GM12878 (cell line): ENCODE results near the gene TGFB2. TPM values are rescaled to one million over a fixed set of nuclear protein-coding genes. Genes with fewer than 3 reads are reported as not detected.

Experiments
- ATAC-seq: fragments of 200-7000 bp; cut with Tn5 transposase; 3 replicates; pipeline ENCODE4 v1.9.1; 2020; ENCODE audit warnings: mild to moderate bottlenecking, moderate library complexity
- BruUV-seq: library from RNA; stranded (reverse); fragments of 400-500 nt; replicated peaks from 2 replicates; lab custom pipeline; 2021; lab: Mats Ljungman, UMichigan
- CTCF ChIA-PET: fragments of 300-600 bp; sonication (Branson Sonifier 250); formaldehyde crosslinking; extraction: SDS; loops from one replicate; lab custom pipeline; 2021; ENCODE audit warnings: inconsistent platforms; lab: Yijun Ruan, JAX
- POLR2A ChIA-PET: fragments of 350-600 bp; formaldehyde crosslinking; extraction: SDS; loops from one replicate; lab custom pipeline; 2021; ENCODE audit warnings: inconsistent platforms; lab: Charles Lee
- RAD21 ChIA-PET: fragments of 300-600 bp; sonication (Branson Sonifier 250); formaldehyde crosslinking; loops from one replicate; lab custom pipeline; 2023; ENCODE audit warnings: antibody characterized with exemption; ENCODE audit not compliant: unreplicated experiment; lab: Charles Lee
- SMC1A ChIA-PET: fragments of 300-600 bp; sonication (Branson Sonifier 250); formaldehyde crosslinking; loops from one replicate; lab custom pipeline; 2023; ENCODE audit not compliant: unreplicated experiment, uncharacterized antibody; lab: Charles Lee
- DNase-seq: peaks from one replicate; pipeline ENCODE4 v3.0.0-alpha.2; 2011; ENCODE audit warnings: low read depth, low spot score
- FAIRE-seq: peaks from 3 replicates; lab custom pipeline; 2011; peaks lifted over from hg19 to GRCh38; lab: Jason Lieb, UNC
- H2AFZ ChIP-seq: 2 replicates; pipeline ENCODE4 v1.6.0; 2011; ENCODE audit warnings: low read depth, low read length, control low read depth; ENCODE audit not compliant: control insufficient read depth
- H3K27ac ChIP-seq: 2 replicates; pipeline ENCODE4 v1.5.1; 2011; ENCODE audit warnings: control low read depth; ENCODE audit not compliant: control insufficient read depth, insufficient read depth
- H3K27me3 ChIP-seq, 2 experiments: replicated peaks in 1 of 2; 2 replicates each; pipeline versions ENCODE4 v1.6.0 to v1.6.1; 2011; ENCODE audit warnings: low read length in 1 of 2; ENCODE audit not compliant: control insufficient read depth in 2 of 2, insufficient read depth in 2 of 2
- H3K36me3 ChIP-seq, 2 experiments: 2 replicates each; pipeline ENCODE4 v1.5.1; 2011; ENCODE audit warnings: low read length in 1 of 2; ENCODE audit not compliant: control insufficient read depth in 2 of 2, insufficient read depth in 2 of 2
- H3K4me1 ChIP-seq: 2 replicates; pipeline ENCODE4 v1.6.1; 2011; ENCODE audit warnings: mild to moderate bottlenecking, low read length, moderate library complexity, mixed read lengths; ENCODE audit not compliant: control insufficient read depth, insufficient read depth
- H3K4me2 ChIP-seq: 2 replicates; pipeline ENCODE4 v1.6.0; 2011; ENCODE audit warnings: control low read depth; ENCODE audit not compliant: control insufficient read depth, insufficient read depth
- H3K4me3 ChIP-seq: fragments of 200-600 bp; sonication (generic); 2 replicates; pipeline ENCODE4 v1.5.1; 2016
- H3K79me2 ChIP-seq: 2 replicates; pipeline ENCODE4 v1.6.0; 2011; ENCODE audit warnings: low read length; ENCODE audit not compliant: control insufficient read depth, insufficient read depth
- H3K9ac ChIP-seq: 2 replicates; pipeline ENCODE4 v1.8.0; 2011; ENCODE audit warnings: low read length, control low read depth, mixed read lengths; ENCODE audit not compliant: control insufficient read depth, insufficient read depth
- H3K9me3 ChIP-seq: replicated peaks from 3 replicates; pipeline ENCODE4 v1.5.1; 2011; ENCODE audit warnings: mild to moderate bottlenecking, low read length; ENCODE audit not compliant: control insufficient read depth, insufficient read depth
- H4K20me1 ChIP-seq: 2 replicates; pipeline ENCODE4 v1.6.0; 2011; ENCODE audit not compliant: control insufficient read depth, insufficient read depth
- CHD1 ChIP-seq: IDR thresholded peaks from 2 replicates; pipeline ENCODE4 v1.6.1; 2012; ENCODE audit warnings: low read depth, low read length, improper control_type of control experiment
- CREB1 ChIP-seq: IDR thresholded peaks from 2 replicates; pipeline ENCODE4 v1.6.1; 2012; ENCODE audit warnings: low read depth, mild to moderate bottlenecking, inconsistent platforms
- EED ChIP-seq: sonication (generic); IDR thresholded peaks from 2 replicates; pipeline ENCODE4 v1.6.1; 2016; ENCODE audit warnings: antibody characterized with exemption, low read depth
- EP300 ChIP-seq, 2 experiments: fragments of 150-350 bp in 1 of 2; IDR thresholded peaks; 2 replicates each; pipeline ENCODE4 v1.6.1; 2011 to 2012; ENCODE audit warnings: low read depth in 2 of 2, low read length in 2 of 2, borderline replicate concordance in 1 of 2, improper control_type of control experiment in 1 of 2, inconsistent platforms in 1 of 2; ENCODE audit not compliant: control insufficient read depth in 1 of 2
- FOXM1 ChIP-seq: IDR thresholded peaks from 2 replicates; pipeline ENCODE4 v1.6.1; 2012; ENCODE audit warnings: low read depth, mild to moderate bottlenecking, inconsistent platforms, low read length, moderate library complexity
- IRF4 ChIP-seq: IDR thresholded peaks from 2 replicates; pipeline ENCODE4 v1.6.1; 2011; ENCODE audit warnings: low read depth, low read length
- MEF2A ChIP-seq: IDR thresholded peaks from 2 replicates; pipeline ENCODE4 v1.6.1; 2011; ENCODE audit warnings: low read depth, mild to moderate bottlenecking, low read length, moderate library complexity; ENCODE audit not compliant: insufficient read depth
- MTA2 ChIP-seq: fragments of 450-650 bp; IDR thresholded peaks from 2 replicates; pipeline ENCODE4 v1.6.1; 2016; ENCODE audit warnings: low read depth, mild to moderate bottlenecking, moderate library complexity
- PAX5 ChIP-seq: IDR thresholded peaks from 2 replicates; pipeline ENCODE4 v1.6.1; 2011; ENCODE audit warnings: low read depth, low read length, borderline replicate concordance
- PML ChIP-seq: IDR thresholded peaks from 2 replicates; pipeline ENCODE4 v1.6.1; 2012; ENCODE audit warnings: low read length, inconsistent platforms
- RAD21 ChIP-seq: IDR thresholded peaks from 2 replicates; pipeline ENCODE4 v1.6.1; 2011; ENCODE audit warnings: mild to moderate bottlenecking, low read depth, low read length, moderate library complexity; ENCODE audit not compliant: insufficient read depth
- RBBP5 ChIP-seq: fragments of 200-600 bp; sonication (generic); conservative IDR thresholded peaks from 2 replicates; pipeline ENCODE4 v1.6.1; 2016
- SMC3 ChIP-seq: IDR thresholded peaks from 2 replicates; pipeline ENCODE4 v1.6.1; 2011; ENCODE audit warnings: low read length, improper control_type of control experiment, borderline replicate concordance
- STAT3 ChIP-seq: IDR thresholded peaks from 2 replicates; pipeline ENCODE4 v1.6.1; 2011; ENCODE audit warnings: low read depth, low read length, improper control_type of control experiment
- ZNF622 ChIP-seq: fragments of 450-650 bp; IDR thresholded peaks from 2 replicates; pipeline ENCODE4 v1.6.1; 2017; ENCODE audit warnings: mild to moderate bottlenecking, inconsistent platforms
- WGBS: methylation state at CpG from one replicate; pipeline ENCODE4 v1.1.6; 2016; ENCODE audit warnings: low lambda C conversion rate; ENCODE audit not compliant: insufficient replicate concordance, insufficient coverage; ENCODE audit errors: missing lambda C conversion rate; 5-methylcytosine and 5-hydroxymethylcytosine counted together
- in situ Hi-C: fragments of 300-500 bp; cut with MboI; formaldehyde crosslinking; loops from 9 replicates; pipeline ENCODE4 v1.14.3; 2018; ENCODE audit warnings: mixed read lengths
- intact Hi-C: fragments of 100-400 bp; cut with micrococcal nuclease; formaldehyde crosslinking; loops from one replicate; pipeline ENCODE4 v1.14.2; 2022; ENCODE audit not compliant: unreplicated experiment
- polyA plus RNA-seq, 11 experiments: library from polyadenylated mRNA; depleted of rRNA in 4 of 11; unstranded in 6 of 11; stranded (reverse) in 5 of 11; fragments of >200 nt; fragmentation: Nextera tagmentation in 4 of 11; fragmentation: Illumina TruSeq in 1 of 11; extraction: Ambion mirVana in 4 of 11; extraction: Trizol in 1 of 11; gene quantifications; 1 replicate in 1 of 11; 2 replicates in 10 of 11; pipeline versions ENCODE4 v1.2.1 to v1.2.3, GENCODE V29; 2011 to 2016; ENCODE audit warnings: inconsistent platforms in 2 of 11, missing spikeins in 2 of 11, low read depth in 1 of 11
- total RNA-seq, 4 experiments: library from RNA; depleted of rRNA in 3 of 4; stranded (reverse); fragments of >200 nt in 3 of 4; fragmentation: Illumina TruSeq in 1 of 4; extraction: Trizol in 1 of 4; gene quantifications; 2 replicates each; pipeline versions ENCODE4 v1.2.1 to v1.2.3, GENCODE V29; 2013 to 2021
- TF ChIP-seq, protein P1 (sequence below): fragments of 450-650 bp; IDR thresholded peaks from 2 replicates; pipeline ENCODE4 v1.6.1; 2017; ENCODE audit warnings: low read depth, mild to moderate bottlenecking, moderate library complexity
- TF ChIP-seq, protein P2 (sequence below): fragments of 150-350 bp; IDR thresholded peaks from 2 replicates; pipeline ENCODE4 v1.6.1; 2014; ENCODE audit warnings: mild to moderate bottlenecking, low read depth, low read length
- TF ChIP-seq, protein P3 (sequence below): fragments of 450-650 bp; IDR thresholded peaks from 2 replicates; pipeline ENCODE4 v1.6.1; 2017; ENCODE audit warnings: mild to moderate bottlenecking, low read depth, inconsistent platforms; ENCODE audit not compliant: poor library complexity, severe bottlenecking

Gene TGFB2
- total and polyA plus RNA-seq, 10 of the 15 experiments (the other 5 are each of a cell fraction or from before 2014, with no cell fraction given) = 0.03 to 0.11 (median 0.04) TPM; not detected in 6

DNA sequence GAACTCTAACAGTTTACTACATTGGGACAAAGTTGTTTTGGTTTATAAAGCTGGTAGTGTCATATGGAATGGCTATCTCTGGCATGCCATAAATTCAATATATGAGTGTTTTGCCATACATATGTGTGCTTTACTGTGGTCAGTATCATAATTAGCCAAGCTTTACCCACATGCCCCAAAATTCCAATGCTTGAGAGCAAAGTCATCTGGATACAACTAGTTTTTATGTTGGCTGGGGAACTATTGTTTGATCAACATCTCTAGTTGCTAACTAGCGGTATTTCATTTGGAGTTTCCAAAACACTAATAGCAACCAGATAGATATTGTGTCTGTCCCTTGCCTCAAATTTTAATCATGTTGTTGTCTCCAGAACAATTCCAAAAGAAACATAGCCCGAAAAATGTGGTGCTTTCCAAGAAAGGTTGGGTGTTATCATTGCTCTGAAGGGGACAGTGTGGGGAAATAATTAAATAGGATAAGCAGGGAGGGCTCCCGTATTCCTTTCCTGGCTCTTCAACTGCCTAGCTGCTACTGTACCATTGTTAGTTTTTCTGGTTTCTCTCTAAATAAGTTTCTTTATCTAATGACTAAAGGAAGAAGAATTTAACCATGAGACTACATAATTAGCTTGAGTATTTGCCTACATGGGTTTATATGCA is 136.1 kb downstream of the TGFB2 start:
- no peak for TF ChIP-seq FOXM1
- TF ChIP-seq RBBP5 = no peak
- TF ChIP-seq, protein P1, sequence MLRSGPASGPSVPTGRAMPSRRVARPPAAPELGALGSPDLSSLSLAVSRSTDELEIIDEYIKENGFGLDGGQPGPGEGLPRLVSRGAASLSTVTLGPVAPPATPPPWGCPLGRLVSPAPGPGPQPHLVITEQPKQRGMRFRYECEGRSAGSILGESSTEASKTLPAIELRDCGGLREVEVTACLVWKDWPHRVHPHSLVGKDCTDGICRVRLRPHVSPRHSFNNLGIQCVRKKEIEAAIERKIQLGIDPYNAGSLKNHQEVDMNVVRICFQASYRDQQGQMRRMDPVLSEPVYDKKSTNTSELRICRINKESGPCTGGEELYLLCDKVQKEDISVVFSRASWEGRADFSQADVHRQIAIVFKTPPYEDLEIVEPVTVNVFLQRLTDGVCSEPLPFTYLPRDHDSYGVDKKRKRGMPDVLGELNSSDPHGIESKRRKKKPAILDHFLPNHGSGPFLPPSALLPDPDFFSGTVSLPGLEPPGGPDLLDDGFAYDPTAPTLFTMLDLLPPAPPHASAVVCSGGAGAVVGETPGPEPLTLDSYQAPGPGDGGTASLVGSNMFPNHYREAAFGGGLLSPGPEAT = no peak
- TF ChIP-seq, protein P2, sequence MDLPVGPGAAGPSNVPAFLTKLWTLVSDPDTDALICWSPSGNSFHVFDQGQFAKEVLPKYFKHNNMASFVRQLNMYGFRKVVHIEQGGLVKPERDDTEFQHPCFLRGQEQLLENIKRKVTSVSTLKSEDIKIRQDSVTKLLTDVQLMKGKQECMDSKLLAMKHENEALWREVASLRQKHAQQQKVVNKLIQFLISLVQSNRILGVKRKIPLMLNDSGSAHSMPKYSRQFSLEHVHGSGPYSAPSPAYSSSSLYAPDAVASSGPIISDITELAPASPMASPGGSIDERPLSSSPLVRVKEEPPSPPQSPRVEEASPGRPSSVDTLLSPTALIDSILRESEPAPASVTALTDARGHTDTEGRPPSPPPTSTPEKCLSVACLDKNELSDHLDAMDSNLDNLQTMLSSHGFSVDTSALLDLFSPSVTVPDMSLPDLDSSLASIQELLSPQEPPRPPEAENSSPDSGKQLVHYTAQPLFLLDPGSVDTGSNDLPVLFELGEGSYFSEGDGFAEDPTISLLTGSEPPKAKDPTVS = no peak
- TF ChIP-seq CHD1 = no peak
- no peak for TF ChIP-seq RAD21
- no peak for TF ChIP-seq MEF2A
- no peak for TF ChIP-seq PAX5
- no peak for TF ChIP-seq PML
- no peak for TF ChIP-seq STAT3
- TF ChIP-seq EP300 (IDR thresholded peaks at IDR 0.05; ENCODE audit: borderline replicate concordance in 1 of 2, control insufficient read depth in 1 of 2, low read depth in 2 of 2, low read length in 2 of 2) = no peak
- no peak for TF ChIP-seq EED
- TF ChIP-seq CREB1 = no peak
- no peak for TF ChIP-seq ZNF622
- no peak for TF ChIP-seq MTA2
- TF ChIP-seq, protein P3, sequence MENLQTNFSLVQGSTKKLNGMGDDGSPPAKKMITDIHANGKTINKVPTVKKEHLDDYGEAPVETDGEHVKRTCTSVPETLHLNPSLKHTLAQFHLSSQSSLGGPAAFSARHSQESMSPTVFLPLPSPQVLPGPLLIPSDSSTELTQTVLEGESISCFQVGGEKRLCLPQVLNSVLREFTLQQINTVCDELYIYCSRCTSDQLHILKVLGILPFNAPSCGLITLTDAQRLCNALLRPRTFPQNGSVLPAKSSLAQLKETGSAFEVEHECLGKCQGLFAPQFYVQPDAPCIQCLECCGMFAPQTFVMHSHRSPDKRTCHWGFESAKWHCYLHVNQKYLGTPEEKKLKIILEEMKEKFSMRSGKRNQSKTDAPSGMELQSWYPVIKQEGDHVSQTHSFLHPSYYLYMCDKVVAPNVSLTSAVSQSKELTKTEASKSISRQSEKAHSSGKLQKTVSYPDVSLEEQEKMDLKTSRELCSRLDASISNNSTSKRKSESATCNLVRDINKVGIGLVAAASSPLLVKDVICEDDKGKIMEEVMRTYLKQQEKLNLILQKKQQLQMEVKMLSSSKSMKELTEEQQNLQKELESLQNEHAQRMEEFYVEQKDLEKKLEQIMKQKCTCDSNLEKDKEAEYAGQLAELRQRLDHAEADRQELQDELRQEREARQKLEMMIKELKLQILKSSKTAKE = no peak
- TF ChIP-seq IRF4 = no peak
- no peak for TF ChIP-seq SMC3
- TF ChIP-seq, all 136 proteins: peak for 0
- ATAC-seq = no peak
- DNase-seq = no peak
- ChIA-PET SMC1A (no interaction called here), CTCF (interaction anchor here (0.7 kb wide), 1 partner anchor 118 kb away, joined by 3 read pairs; no protein-coding TSS in a partner anchor), POLR2A (no interaction called here), RAD21 (no interaction called here)
- BruUV-seq = no TSS peak
- Histone ChIP-seq H3K36me3 (no peaks in the 10 kb centered on the region), H3K9me3 (no peaks in the 10 kb centered on the region), H3K4me1 (no peaks in the 10 kb centered on the region), H3K27me3 (no peaks in the 10 kb centered on the region), H3K9ac (no peak overlapping the region), H2AFZ (no peak overlapping the region), H3K27ac (no peak overlapping the region), H3K4me2 (no peak overlapping the region), H3K79me2 (no peaks in the 10 kb centered on the region), H3K4me3 (no peak overlapping the region), H4K20me1 (no peaks in the 10 kb centered on the region)
- intact Hi-C loops = no loop called here
- in situ Hi-C loops = no loop called here
- 31% methylated on average over 3 of the region's 3 CpGs for WGBS
- no peak for FAIRE-seq
